GM12878 (cell line): ENCODE measurements around the gene PLB1. TPM values are rescaled to one million over a fixed set of nuclear protein-coding genes. Genes with fewer than 3 reads are reported as not detected.

Experiments used
- ATAC-seq: fragments of 200-7000 bp; cut with Tn5 transposase; 3 replicates; pipeline ENCODE4 v1.9.1; 2020; ENCODE audit warnings: mild to moderate bottlenecking, moderate library complexity
- BruUV-seq: library from RNA; stranded (reverse); fragments of 400-500 nt; replicated peaks from 2 replicates; lab custom pipeline; 2021; lab: Mats Ljungman, UMichigan
- CTCF ChIA-PET: fragments of 300-600 bp; sonication (Branson Sonifier 250); formaldehyde crosslinking; extraction: SDS; loops from one replicate; lab custom pipeline; 2021; ENCODE audit warnings: inconsistent platforms; lab: Yijun Ruan, JAX
- POLR2A ChIA-PET: fragments of 350-600 bp; formaldehyde crosslinking; extraction: SDS; loops from one replicate; lab custom pipeline; 2021; ENCODE audit warnings: inconsistent platforms; lab: Charles Lee
- RAD21 ChIA-PET: fragments of 300-600 bp; sonication (Branson Sonifier 250); formaldehyde crosslinking; loops from one replicate; lab custom pipeline; 2023; ENCODE audit warnings: antibody characterized with exemption; ENCODE audit not compliant: unreplicated experiment; lab: Charles Lee
- SMC1A ChIA-PET: fragments of 300-600 bp; sonication (Branson Sonifier 250); formaldehyde crosslinking; loops from one replicate; lab custom pipeline; 2023; ENCODE audit not compliant: unreplicated experiment, uncharacterized antibody; lab: Charles Lee
- DNase-seq: peaks from one replicate; pipeline ENCODE4 v3.0.0-alpha.2; 2011; ENCODE audit warnings: low read depth, low spot score
- FAIRE-seq: peaks from 3 replicates; lab custom pipeline; 2011; peaks lifted over from hg19 to GRCh38; lab: Jason Lieb, UNC
- H2AFZ ChIP-seq: 2 replicates; pipeline ENCODE4 v1.6.0; 2011; ENCODE audit warnings: low read depth, low read length, control low read depth; ENCODE audit not compliant: control insufficient read depth
- H3K27ac ChIP-seq: 2 replicates; pipeline ENCODE4 v1.5.1; 2011; ENCODE audit warnings: control low read depth; ENCODE audit not compliant: control insufficient read depth, insufficient read depth
- H3K27me3 ChIP-seq, 2 experiments: replicated peaks in 1 of 2; 2 replicates each; pipeline versions ENCODE4 v1.6.0 to v1.6.1; 2011; ENCODE audit warnings: low read length in 1 of 2; ENCODE audit not compliant: control insufficient read depth in 2 of 2, insufficient read depth in 2 of 2
- H3K36me3 ChIP-seq, 2 experiments: 2 replicates each; pipeline ENCODE4 v1.5.1; 2011; ENCODE audit warnings: low read length in 1 of 2; ENCODE audit not compliant: control insufficient read depth in 2 of 2, insufficient read depth in 2 of 2
- H3K4me1 ChIP-seq: 2 replicates; pipeline ENCODE4 v1.6.1; 2011; ENCODE audit warnings: mild to moderate bottlenecking, low read length, moderate library complexity, mixed read lengths; ENCODE audit not compliant: control insufficient read depth, insufficient read depth
- H3K4me2 ChIP-seq: 2 replicates; pipeline ENCODE4 v1.6.0; 2011; ENCODE audit warnings: control low read depth; ENCODE audit not compliant: control insufficient read depth, insufficient read depth
- H3K4me3 ChIP-seq: fragments of 200-600 bp; sonication (generic); 2 replicates; pipeline ENCODE4 v1.5.1; 2016
- H3K79me2 ChIP-seq: 2 replicates; pipeline ENCODE4 v1.6.0; 2011; ENCODE audit warnings: low read length; ENCODE audit not compliant: control insufficient read depth, insufficient read depth
- H3K9ac ChIP-seq: 2 replicates; pipeline ENCODE4 v1.8.0; 2011; ENCODE audit warnings: low read length, control low read depth, mixed read lengths; ENCODE audit not compliant: control insufficient read depth, insufficient read depth
- H3K9me3 ChIP-seq: replicated peaks from 3 replicates; pipeline ENCODE4 v1.5.1; 2011; ENCODE audit warnings: mild to moderate bottlenecking, low read length; ENCODE audit not compliant: control insufficient read depth, insufficient read depth
- H4K20me1 ChIP-seq: 2 replicates; pipeline ENCODE4 v1.6.0; 2011; ENCODE audit not compliant: control insufficient read depth, insufficient read depth
- ATF7 ChIP-seq: fragments of 450-650 bp; IDR thresholded peaks from 2 replicates; pipeline ENCODE4 v1.6.1; 2016; ENCODE audit warnings: low read depth, mild to moderate bottlenecking
- CHD2 ChIP-seq: IDR thresholded peaks from 2 replicates; pipeline ENCODE4 v1.6.1; 2011; ENCODE audit warnings: low read depth, low read length, improper control_type of control experiment, borderline replicate concordance
- NR2C2 ChIP-seq: IDR thresholded peaks from 2 replicates; pipeline ENCODE4 v1.6.1; 2011; ENCODE audit warnings: borderline replicate concordance, low read depth; ENCODE audit not compliant: control insufficient read depth, insufficient read length
- POU2F2 ChIP-seq: IDR thresholded peaks from 3 replicates; pipeline ENCODE4 v1.6.1; 2011; ENCODE audit warnings: low read depth, mild to moderate bottlenecking, low read length, borderline replicate concordance
- SIN3A ChIP-seq: IDR thresholded peaks from 2 replicates; pipeline ENCODE4 v1.6.1; 2012; ENCODE audit warnings: low read depth, low read length, improper control_type of control experiment
- STAT3 ChIP-seq: IDR thresholded peaks from 2 replicates; pipeline ENCODE4 v1.6.1; 2011; ENCODE audit warnings: low read depth, low read length, improper control_type of control experiment
- TARDBP ChIP-seq: IDR thresholded peaks from 2 replicates; pipeline ENCODE4 v1.6.1; 2016; ENCODE audit warnings: borderline replicate concordance
- ZBTB4 ChIP-seq: fragments of 450-650 bp; formaldehyde crosslinking; IDR thresholded peaks from 2 replicates; pipeline ENCODE4 v1.4.0; 2022; ENCODE audit warnings: mild to moderate bottlenecking, moderate library complexity
- WGBS: methylation state at CpG from one replicate; pipeline ENCODE4 v1.1.6; 2016; ENCODE audit warnings: low lambda C conversion rate; ENCODE audit not compliant: insufficient replicate concordance, insufficient coverage; ENCODE audit errors: missing lambda C conversion rate; 5-methylcytosine and 5-hydroxymethylcytosine counted together
- in situ Hi-C: fragments of 300-500 bp; cut with MboI; formaldehyde crosslinking; loops from 9 replicates; pipeline ENCODE4 v1.14.3; 2018; ENCODE audit warnings: mixed read lengths
- intact Hi-C: fragments of 100-400 bp; cut with micrococcal nuclease; formaldehyde crosslinking; loops from one replicate; pipeline ENCODE4 v1.14.2; 2022; ENCODE audit not compliant: unreplicated experiment
- polyA plus RNA-seq, 11 experiments: library from polyadenylated mRNA; depleted of rRNA in 4 of 11; unstranded in 6 of 11; stranded (reverse) in 5 of 11; fragments of >200 nt; fragmentation: Nextera tagmentation in 4 of 11; fragmentation: Illumina TruSeq in 1 of 11; extraction: Ambion mirVana in 4 of 11; extraction: Trizol in 1 of 11; gene quantifications; 1 replicate in 1 of 11; 2 replicates in 10 of 11; pipeline versions ENCODE4 v1.2.1 to v1.2.3, GENCODE V29; 2011 to 2016; ENCODE audit warnings: inconsistent platforms in 2 of 11, missing spikeins in 2 of 11, low read depth in 1 of 11
- total RNA-seq, 4 experiments: library from RNA; depleted of rRNA in 3 of 4; stranded (reverse); fragments of >200 nt in 3 of 4; fragmentation: Illumina TruSeq in 1 of 4; extraction: Trizol in 1 of 4; gene quantifications; 2 replicates each; pipeline versions ENCODE4 v1.2.1 to v1.2.3, GENCODE V29; 2013 to 2021
- TF ChIP-seq, protein P1 (sequence below): fragments of 450-650 bp; IDR thresholded peaks from 2 replicates; pipeline ENCODE4 v1.6.1; 2017; ENCODE audit warnings: borderline replicate concordance
- TF ChIP-seq, protein P2 (sequence below): fragments of 450-650 bp; IDR thresholded peaks from 2 replicates; pipeline ENCODE4 v1.6.1; 2017; ENCODE audit warnings: antibody characterized with exemption, mild to moderate bottlenecking, moderate library complexity

PLB1 gene
- total and polyA plus RNA-seq, 10 of the 15 experiments (the other 5 are each of a cell fraction or from before 2014, with no cell fraction given): 0.03 to 0.49 (median 0.28) TPM

DNA sequence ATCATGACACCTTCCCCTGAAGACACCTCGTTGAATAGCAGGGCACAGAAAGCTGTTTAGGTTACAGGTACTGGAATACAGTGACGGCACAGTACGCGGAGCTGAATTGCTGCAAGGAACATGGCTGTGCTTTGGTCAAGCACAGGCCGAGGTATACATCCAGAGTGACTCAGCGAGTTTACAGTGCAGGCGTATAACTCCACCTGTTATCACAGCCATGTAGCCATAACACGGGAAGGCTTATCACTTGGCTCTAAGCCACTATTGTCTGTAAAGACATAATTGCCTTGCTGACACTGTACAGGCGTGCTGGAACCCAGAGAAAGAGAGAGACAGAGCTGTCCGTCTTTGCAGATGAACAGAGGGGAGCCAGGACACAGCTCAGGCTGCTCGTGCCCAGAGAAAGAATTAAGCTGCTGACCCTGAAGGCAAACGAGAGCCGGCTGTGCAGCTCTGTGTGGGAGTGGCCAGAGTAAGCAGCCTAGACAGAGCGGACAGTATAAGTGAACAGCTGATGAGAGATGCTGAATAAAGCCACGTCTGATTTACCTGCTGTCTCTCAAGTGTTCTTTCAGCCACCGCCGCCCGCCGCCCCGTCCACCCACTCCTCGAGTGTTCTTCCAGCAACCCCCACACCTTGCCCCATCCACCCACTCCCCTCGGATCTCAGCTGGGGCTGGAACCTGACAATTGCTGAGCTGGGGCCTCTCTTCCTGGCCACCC, 168.4 kb downstream of the PLB1 start:
- ATAC-seq (no peak), FAIRE-seq (no peak), DNase-seq (no peak)
- ChIA-PET SMC1A (interaction anchor here (1.1 kb wide), 1 partner anchor 70 kb away, joined by 3 read pairs; no protein-coding TSS in a partner anchor), RAD21 (no interaction called here), CTCF (interaction anchor here (0.8 to 1.4 kb wide), 2 partner anchors 43 to 70 kb away, joined by 3 to 4 read pairs; no protein-coding TSS in a partner anchor), POLR2A (no interaction called here)
- H3K27me3 ChIP-seq: peaks cover 0 to 3% of the 10 kb centered on the region in 2 experiments; a peak in 1 of 4 replicates
- no peak overlapping the region for H3K9ac ChIP-seq
- H3K4me1 ChIP-seq: no peaks in the 10 kb centered on the region
- no peaks in the 10 kb centered on the region for H3K9me3 ChIP-seq
- no peak overlapping the region for H3K27ac ChIP-seq
- intact Hi-C loops: no loop called here
- no peak overlapping the region for H3K4me2 ChIP-seq
- no peaks in the 10 kb centered on the region; the same call in 1 of the 2 replicates for H4K20me1 ChIP-seq
- no peaks in the 10 kb centered on the region for H3K36me3 ChIP-seq
- no peak overlapping the region for H3K4me3 ChIP-seq
- TF ChIP-seq ATF7 (no peak), SIN3A (no peak), POU2F2 (no peak), NR2C2 (no peak), ZBTB4 (CRISPR knock-in tag) (no peak), TARDBP (no peak), STAT3 (no peak), CHD2 (no peak)
- TF ChIP-seq, protein P1, sequence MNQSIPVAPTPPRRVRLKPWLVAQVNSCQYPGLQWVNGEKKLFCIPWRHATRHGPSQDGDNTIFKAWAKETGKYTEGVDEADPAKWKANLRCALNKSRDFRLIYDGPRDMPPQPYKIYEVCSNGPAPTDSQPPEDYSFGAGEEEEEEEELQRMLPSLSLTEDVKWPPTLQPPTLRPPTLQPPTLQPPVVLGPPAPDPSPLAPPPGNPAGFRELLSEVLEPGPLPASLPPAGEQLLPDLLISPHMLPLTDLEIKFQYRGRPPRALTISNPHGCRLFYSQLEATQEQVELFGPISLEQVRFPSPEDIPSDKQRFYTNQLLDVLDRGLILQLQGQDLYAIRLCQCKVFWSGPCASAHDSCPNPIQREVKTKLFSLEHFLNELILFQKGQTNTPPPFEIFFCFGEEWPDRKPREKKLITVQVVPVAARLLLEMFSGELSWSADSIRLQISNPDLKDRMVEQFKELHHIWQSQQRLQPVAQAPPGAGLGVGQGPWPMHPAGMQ: no peak
- TF ChIP-seq, protein P2, sequence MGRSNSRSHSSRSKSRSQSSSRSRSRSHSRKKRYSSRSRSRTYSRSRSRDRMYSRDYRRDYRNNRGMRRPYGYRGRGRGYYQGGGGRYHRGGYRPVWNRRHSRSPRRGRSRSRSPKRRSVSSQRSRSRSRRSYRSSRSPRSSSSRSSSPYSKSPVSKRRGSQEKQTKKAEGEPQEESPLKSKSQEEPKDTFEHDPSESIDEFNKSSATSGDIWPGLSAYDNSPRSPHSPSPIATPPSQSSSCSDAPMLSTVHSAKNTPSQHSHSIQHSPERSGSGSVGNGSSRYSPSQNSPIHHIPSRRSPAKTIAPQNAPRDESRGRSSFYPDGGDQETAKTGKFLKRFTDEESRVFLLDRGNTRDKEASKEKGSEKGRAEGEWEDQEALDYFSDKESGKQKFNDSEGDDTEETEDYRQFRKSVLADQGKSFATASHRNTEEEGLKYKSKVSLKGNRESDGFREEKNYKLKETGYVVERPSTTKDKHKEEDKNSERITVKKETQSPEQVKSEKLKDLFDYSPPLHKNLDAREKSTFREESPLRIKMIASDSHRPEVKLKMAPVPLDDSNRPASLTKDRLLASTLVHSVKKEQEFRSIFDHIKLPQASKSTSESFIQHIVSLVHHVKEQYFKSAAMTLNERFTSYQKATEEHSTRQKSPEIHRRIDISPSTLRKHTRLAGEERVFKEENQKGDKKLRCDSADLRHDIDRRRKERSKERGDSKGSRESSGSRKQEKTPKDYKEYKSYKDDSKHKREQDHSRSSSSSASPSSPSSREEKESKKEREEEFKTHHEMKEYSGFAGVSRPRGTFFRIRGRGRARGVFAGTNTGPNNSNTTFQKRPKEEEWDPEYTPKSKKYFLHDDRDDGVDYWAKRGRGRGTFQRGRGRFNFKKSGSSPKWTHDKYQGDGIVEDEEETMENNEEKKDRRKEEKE: no peak
- WGBS: 46% methylated on average over 16 of the region's 22 CpGs
- H2AFZ ChIP-seq: no peak overlapping the region
- no peaks in the 10 kb centered on the region for H3K79me2 ChIP-seq
- in situ Hi-C loops: no loop called here
- BruUV-seq: no TSS peak
